Stimulated activated CD4-positive, alpha-beta T cell treated with anti-CD3 and anti-CD28 coated beads, Interleukin-4, amount 100 ng/mL, for 48 hours (primary cell): Measurements from ENCODE around the gene PPIL1.
"Not testable (repeated sequence)": the region's sequence is repeated elsewhere in the genome, so short reads cannot be mapped to it uniquely, and the experiment has no call there.

Experiments used
- DNase-seq, 2 donors: peaks; one replicate each; pipeline ENCODE4 v3.0.0-alpha.2; 2020; ENCODE audit warnings: low read depth in 2 of 2

Gene PPIL1

GRCh38 chr6:36817176-36817817, 57.3 kb downstream of the PPIL1 start:
- no peak for DNase-seq

GRCh38 chr6:36815962-36816735, 58.5 kb downstream of the PPIL1 start:
- no peak for DNase-seq

- DNase-seq, result no peak
Measured at GRCh38 chr6:36814249-36814648, 60.4 kb downstream of the PPIL1 start.

- DNase-seq, result no peak
Measured at GRCh38 chr6:36813526-36813925, 61.1 kb downstream of the PPIL1 start.

GRCh38 chr6:36813047-36813446, 61.6 kb downstream of the PPIL1 start:
- not testable (repeated sequence) for DNase-seq

GRCh38 chr6:36809941-36810803, 64.4 kb downstream of the PPIL1 start:
- DNase-seq, result no peak

GRCh38 chr6:36809156-36809555, 65.4 kb downstream of the PPIL1 start:
- DNase-seq, result no peak

GRCh38 chr6:36808634-36809033, 66.0 kb downstream of the PPIL1 start:
- no peak for DNase-seq

GRCh38 chr6:36807750-36808149, 66.9 kb downstream of the PPIL1 start:
- DNase-seq, result no peak

- DNase-seq, result no peak
Measured at GRCh38 chr6:36807143-36807542, 67.5 kb downstream of the PPIL1 start.

- DNase-seq, result no peak
Measured at GRCh38 chr6:36805917-36806316, 68.7 kb downstream of the PPIL1 start.

GRCh38 chr6:36805096-36805797, 69.4 kb downstream of the PPIL1 start:
- DNase-seq, result no peak
